Measurements from ENCODE around the gene ARMH1.

ARMH1 gene

GRCh38 chr1:44632598-44632997 is 41.9 kb upstream of the ARMH1 start:
- TF ChIP-seq CTCF (IDR thresholded peaks at IDR 0.05; ENCODE audit: insufficient read depth, missing control alignments) = no peak
- no peak for FAIRE-seq
- no peak for DNase-seq (ENCODE audit: insufficient read length, low spot score)

- FAIRE-seq (no peak), DNase-seq (ENCODE audit: insufficient read length, low spot score) (no peak)
- no peak for TF ChIP-seq CTCF (IDR thresholded peaks at IDR 0.05; ENCODE audit: insufficient read depth, missing control alignments)
Observed at GRCh38 chr1:44634606-44635189, 39.8 kb upstream of the ARMH1 start.

- DNase-seq (ENCODE audit: insufficient read length, low spot score) (no peak), FAIRE-seq (no peak)
- TF ChIP-seq CTCF (IDR thresholded peaks at IDR 0.05; ENCODE audit: insufficient read depth, missing control alignments) = no peak
Observed at GRCh38 chr1:44635439-44635838, 39.1 kb upstream of the ARMH1 start.

GRCh38 chr1:44636083-44636687 is 38.3 kb upstream of the ARMH1 start:
- FAIRE-seq = no peak

GRCh38 chr1:44636688-44637598 is 37.6 kb upstream of the ARMH1 start:
- FAIRE-seq = no peak
- no peak for TF ChIP-seq CTCF (IDR thresholded peaks at IDR 0.05; ENCODE audit: insufficient read depth, missing control alignments)
- DNase-seq (ENCODE audit: insufficient read length, low spot score) = peak; percentile 81

More at GRCh38 chr1:44636083-44636687, 38.3 kb upstream of the ARMH1 start:
- no peak for DNase-seq (ENCODE audit: insufficient read length, low spot score)
- TF ChIP-seq CTCF (IDR thresholded peaks at IDR 0.05; ENCODE audit: insufficient read depth, missing control alignments) = no peak

GRCh38 chr1:44637702-44638411 is 36.7 kb upstream of the ARMH1 start:
- DNase-seq (ENCODE audit: insufficient read length, low spot score) (no peak), FAIRE-seq (no peak)
- no peak for TF ChIP-seq CTCF (IDR thresholded peaks at IDR 0.05; ENCODE audit: insufficient read depth, missing control alignments)
